Endometrium (tissue), 2 donors: ENCODE results near the gene FAM107A.
"Not testable (repeated sequence)": the region's sequence is repeated elsewhere in the genome, so short reads cannot be mapped to it uniquely, and the experiment has no call there.

ENCODE experiments used
- FAIRE-seq: peaks from 2 replicates; lab custom pipeline; 2012; peaks lifted over from hg19 to GRCh38; lab: Jason Lieb, UNC
- donor health status: control.
- donor health status: control.

FAM107A gene

GRCh38 chr3:58535531-58536500 is 41.4 kb downstream of the FAM107A start:
- no peak for FAIRE-seq

GRCh38 chr3:58534592-58535494 is 42.3 kb downstream of the FAM107A start:
- FAIRE-seq, result no peak

- no peak for FAIRE-seq
Measured at GRCh38 chr3:58532794-58533220, 44.4 kb downstream of the FAM107A start.

DNA sequence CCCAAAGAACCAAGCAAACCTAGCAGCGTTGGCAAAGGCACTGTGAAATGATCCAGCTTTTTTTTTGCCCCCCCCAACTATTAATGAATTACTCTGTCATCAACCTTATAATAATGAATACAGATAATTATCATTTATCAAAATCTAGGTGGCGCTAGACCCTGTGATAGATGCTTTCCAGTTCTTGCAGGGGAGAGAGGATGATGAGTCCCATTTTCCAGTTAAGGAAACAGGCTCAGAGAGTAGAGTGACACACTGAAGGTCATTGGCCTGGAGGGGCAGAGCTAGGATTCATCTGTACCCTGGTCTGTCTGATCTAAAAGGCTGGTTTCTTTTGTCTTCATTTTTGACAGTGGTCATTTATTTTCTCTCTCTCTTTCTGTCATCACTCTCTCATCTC is 45.2 kb downstream of the FAM107A start:
- no peak for FAIRE-seq

DNA sequence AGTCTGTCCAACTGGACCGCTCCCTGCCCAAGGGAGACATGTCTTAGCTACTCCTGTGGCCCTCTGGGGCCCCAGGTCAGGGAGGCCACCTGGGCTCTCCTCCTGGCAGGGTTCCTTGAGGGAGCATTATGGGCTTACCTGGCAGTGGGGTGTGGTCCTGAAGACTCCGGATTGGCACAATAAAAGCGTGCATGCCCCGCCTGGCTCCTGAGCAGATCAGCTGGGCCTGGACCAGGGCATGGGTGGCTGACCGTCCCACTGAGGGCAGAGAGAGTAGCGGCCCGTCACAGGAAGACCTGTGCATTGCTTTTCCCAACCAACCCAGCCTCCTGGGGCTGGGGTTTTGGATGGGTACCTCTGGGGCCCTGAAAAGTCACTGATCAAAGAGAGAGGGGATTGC is 45.6 kb downstream of the FAM107A start:
- no peak for FAIRE-seq

DNA sequence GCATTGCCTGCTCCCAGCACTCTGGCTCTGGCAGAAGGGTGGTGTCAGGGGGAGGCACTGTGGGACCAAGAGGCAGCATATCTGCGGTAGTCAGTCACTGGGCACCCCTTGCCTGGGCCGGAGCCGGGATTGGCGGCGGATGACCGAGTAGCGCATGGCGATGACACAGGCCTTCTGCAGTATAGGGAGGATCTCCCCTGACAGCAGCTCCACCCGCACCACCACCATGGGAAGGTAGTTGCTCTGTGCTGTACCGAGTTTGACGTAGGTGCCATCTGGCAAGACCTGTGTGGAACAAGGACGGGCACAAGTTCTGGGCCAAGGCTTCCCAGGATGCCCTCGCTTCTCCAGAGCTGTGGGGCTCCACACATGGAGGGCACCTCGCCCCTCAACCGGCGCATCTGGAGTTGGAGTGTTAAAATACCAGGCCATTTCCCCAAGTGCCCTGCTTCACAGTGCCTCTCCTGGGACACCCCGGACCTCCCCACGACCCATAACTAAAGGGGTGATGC is 46.8 kb downstream of the FAM107A start:
- FAIRE-seq, result no peak

DNA sequence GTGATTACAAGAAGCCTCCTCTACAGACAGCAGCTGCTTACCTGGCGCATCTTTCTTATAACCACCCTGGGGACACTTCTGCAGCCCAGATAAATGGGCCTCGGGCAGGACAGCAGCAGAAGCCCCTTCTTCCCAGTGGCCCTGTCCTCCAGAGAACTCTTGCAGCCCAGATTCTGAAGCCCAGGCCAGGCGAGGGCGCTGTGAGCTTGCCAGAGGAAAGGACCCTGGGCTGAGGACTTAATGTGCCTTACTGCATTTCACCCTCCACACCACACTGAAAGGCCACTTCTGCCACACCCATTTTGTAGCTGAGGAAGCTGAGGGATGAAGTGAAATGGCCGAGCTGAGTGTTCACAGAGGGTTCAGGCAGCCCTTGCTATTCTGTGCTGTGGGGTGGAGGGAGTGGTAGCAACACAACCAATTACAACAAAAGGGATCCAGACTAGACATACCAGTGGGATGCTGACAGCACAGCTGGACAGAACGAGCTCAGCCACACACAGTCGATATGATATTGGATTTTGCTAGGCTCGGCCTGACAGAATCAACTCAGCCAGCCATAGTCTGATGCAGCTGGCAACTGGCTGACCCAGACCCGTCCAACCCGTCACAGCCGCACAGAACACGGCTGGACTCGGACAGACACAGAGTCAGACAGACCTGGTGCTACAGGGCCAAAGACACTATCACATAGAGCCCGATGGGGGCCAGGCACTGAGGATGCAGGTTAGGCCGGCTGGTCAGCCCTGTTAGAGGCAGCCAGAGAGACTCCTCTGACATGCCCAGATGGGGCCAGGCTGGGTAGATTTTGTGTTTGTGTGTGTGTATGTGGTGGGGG is 47.5 kb downstream of the FAM107A start:
- FAIRE-seq, result no peak

DNA sequence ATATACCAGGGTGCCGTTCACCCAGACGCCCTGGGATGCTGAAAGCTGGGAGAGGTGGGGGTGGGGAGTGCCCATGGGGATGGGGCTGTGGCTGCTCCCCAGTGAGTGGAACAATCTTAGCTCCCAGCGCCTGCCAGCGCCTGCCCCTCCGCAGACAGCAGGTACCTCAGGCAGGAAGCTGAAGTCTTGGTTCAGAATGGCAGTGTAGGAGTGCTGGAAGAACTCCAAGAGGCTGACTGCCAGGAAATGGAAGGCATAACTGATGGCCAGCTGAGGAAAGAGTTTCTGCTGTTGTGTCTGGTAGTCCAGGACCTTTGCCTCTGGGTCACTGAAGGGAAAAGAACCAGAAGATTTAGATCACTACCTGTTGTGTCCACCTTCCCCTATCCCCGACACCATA is 48.6 kb downstream of the FAM107A start:
- no peak for FAIRE-seq

GRCh38 chr3:58527440-58527839 is 49.8 kb downstream of the FAM107A start:
- not testable (repeated sequence) for FAIRE-seq

- FAIRE-seq, result no peak
Measured at GRCh38 chr3:58526515-58526957, 50.7 kb downstream of the FAM107A start.

- no peak for FAIRE-seq
Measured at GRCh38 chr3:58524326-58524888, 52.8 kb downstream of the FAM107A start.

GRCh38 chr3:58522759-58523425 is 54.3 kb downstream of the FAM107A start:
- FAIRE-seq, result no peak

DNA sequence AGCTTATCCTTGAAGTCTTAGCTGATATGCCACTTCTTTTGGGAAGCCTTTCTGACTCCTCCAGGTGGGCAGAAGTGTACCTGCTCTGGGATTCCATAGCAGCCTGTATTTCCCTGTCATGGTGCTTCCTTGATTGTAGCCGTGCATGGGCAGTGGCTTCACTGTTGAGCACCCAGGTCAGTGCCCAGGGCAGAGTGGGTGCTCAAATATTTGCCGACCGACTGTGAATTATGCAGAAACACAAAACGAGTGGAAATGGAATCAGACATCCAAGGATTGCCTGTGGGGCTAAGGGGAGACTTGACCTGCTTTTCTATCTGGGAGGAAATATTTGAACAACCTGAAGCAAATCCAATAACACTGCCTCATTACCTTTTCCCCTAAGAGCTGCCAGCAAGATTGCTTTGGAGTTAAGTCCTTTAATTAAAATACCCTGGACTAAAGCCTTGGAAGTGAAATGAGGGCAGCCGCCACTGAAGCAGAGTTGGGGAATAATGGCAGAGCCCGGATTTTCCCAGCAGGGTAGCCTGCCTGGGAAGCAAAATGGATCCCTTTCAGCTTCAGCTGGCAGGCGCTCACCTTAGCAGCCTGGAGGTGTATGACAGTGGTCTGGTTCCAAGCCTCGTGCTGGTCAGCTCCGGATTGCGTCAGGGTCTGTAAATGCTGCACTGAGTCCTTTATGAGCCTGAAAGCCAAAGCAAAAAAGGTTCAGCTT is 55.1 kb downstream of the FAM107A start:
- FAIRE-seq, result no peak

- no peak for FAIRE-seq
Measured at GRCh38 chr3:58521336-58521670, 55.9 kb downstream of the FAM107A start.

DNA sequence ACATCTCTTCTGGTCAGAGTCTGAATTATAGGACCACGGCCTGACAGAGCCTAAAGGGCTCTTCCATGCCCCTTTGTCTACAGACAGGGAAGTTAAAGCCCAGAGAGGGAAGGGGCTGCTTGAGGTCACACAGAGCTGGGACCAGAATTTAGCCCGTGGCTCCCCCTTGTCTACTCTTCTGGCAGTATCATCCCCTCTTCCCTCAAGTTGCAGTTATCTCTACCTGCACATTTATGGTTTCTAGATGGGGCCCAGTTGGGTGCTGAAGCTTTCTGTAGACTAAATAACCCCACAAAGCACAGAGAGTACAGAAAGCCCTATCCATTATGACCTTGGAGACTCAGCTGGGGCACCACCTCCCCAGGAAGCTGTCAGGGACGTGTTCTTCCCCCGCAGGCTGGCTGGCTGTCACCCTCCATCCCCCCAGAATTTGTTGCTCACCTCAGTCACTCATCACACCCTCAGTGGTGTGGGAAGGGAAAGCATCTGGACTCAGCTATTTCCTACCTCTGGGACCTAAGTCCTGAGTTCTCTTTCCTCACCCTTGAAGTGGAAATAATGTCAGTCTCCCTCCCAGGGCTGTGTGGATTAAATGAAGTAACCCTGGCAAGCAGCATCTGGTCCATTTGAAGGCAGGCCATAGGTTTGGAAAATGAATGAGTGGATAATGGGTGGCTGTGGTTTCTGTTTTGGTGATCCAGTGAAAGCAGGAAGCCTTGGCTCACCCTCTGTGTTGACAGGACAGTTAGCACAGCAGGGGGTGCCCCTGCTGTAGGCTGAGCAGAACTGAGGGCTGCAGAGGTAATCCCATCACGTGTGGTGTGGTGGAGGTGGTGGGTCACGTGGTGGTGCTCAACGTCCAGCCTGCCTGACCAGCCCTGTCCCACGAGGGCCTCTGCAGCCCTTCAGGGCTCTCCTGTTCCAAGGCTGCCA is 56.5 kb downstream of the FAM107A start:
- FAIRE-seq, result no peak

DNA sequence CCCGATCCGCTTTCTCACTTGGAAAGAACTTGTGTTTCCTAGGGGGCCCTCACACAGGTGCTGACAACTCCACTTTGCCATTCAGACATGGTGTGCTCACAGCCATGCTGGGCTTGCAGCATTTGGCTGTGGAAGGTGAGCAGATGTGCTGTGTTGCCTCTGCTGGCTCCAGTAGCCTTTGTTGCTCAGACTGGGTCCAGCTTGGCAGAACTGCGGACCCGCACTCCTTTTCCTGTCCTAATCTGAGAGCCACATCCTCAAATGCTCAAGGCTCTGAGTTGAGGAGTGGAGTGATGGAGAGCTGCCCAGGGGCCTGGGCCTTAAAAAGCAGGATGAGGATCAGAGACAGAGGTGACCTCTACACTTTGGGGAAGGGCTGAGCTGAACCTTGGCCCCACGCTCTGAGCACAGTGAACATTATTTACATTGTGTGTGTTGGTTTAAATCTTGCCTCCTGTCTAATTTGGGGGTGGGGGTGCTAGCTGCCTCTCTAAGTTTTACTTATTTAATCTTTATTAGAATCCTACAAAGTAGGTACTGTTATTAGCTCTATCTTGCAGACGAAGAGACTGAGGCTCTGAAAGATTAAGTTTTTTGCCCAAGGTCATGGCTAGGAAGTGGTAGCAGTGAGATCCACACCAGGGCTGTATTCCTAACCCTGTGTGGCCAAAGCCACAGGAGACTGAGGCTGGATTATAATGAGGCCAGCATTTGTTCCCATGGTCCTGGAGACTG is 57.4 kb downstream of the FAM107A start:
- FAIRE-seq, result no peak

DNA sequence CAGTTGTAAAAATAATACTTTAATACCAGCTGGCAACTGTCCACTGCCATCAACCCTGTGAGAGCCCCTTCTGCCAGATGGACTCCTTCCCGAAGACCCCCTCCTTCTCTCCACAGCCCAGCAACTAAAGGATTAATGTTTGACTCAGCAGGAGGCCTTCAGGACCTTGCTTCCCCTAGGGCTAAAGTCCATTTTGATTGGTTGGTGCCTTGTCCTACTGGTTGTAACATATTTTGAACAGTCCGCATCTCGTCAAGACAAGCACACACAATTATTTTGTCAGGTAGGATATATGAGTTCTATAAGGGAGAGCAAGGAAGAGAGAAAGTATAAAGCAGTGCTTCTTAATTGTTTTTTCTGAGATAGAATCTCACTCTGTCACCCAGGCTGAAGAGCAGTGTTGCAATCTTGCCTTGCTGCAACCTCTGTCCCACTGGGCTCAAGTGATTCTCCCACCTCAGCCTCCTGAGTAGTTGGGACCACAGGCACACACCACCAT is 58.9 kb downstream of the FAM107A start:
- no peak for FAIRE-seq

- FAIRE-seq, result no peak
Measured at GRCh38 chr3:58514405-58514804, 62.8 kb downstream of the FAM107A start.
